ENCODE measurements around the gene KRTDAP.
A peak's percentile ranks its signal among the peaks of the same experiment; 100 is the strongest.

Gene KRTDAP, protein sequence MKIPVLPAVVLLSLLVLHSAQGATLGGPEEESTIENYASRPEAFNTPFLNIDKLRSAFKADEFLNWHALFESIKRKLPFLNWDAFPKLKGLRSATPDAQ

DNA sequence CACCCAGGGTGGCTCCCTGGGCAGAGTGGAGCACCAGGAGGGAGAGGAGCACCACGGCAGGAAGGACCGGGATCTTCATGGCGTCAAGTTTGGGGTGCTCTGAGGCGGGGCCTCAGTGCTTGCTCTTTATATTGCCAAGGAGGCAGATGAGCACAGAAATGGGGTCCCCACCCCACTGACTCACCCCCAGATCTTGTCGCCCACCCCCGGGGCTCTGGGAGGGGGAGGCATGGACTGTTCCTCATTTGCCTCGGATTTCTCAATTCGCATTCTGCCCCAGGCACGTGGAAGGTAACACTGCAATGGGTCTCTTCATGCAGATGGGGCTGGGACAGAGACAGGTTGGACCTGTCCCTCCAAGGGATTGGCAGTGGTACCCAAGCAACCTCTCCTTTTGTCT, at the start of gene KRTDAP:
Gene KRTDAP (minus strand): TSS at position 101 of the 400 bp plus-strand sequence. CDS start 22 bp downstream, at position 79.
- DNase-seq = no peak

DNA sequence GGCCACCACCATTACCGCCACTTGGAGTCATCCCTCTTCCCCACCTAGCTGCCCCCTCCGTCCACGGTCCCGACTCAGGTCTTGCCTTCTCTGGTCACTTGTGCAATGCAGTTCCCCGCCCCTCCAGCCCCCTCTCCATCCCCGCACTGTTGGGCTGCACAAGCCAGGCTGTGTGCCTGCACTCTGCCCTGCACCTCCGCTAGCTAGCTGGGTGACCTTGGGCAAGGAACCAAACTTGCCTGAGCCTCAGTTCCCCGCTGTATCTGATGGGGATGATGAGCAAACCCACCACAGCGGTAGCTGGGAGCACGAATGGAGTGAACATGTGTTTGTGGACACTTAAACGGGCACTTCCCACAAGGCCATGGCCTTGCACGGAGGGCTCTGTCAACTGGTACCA, 49.6 kb upstream of the KRTDAP start:
- DNase-seq = no peak

DNA sequence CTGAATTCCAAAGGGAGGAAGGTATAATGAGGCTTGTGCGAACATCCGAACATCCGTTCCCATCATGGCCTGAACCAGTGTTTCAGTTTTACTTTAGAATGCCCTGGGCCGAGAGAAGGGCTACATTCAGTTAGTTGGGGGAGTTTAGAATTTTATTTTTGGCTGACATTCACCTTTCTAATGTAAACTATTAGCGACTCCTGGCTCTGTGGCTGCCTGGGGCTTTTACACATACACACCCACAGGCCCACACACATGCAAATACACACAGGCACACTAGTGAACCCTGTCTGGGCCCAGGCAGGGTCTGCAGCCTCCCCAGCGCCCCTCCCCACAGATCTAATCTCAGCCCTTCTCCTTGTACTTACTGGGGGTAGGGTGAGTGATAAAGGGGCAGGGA, 49.0 kb upstream of the KRTDAP start:
- no peak for DNase-seq

DNA sequence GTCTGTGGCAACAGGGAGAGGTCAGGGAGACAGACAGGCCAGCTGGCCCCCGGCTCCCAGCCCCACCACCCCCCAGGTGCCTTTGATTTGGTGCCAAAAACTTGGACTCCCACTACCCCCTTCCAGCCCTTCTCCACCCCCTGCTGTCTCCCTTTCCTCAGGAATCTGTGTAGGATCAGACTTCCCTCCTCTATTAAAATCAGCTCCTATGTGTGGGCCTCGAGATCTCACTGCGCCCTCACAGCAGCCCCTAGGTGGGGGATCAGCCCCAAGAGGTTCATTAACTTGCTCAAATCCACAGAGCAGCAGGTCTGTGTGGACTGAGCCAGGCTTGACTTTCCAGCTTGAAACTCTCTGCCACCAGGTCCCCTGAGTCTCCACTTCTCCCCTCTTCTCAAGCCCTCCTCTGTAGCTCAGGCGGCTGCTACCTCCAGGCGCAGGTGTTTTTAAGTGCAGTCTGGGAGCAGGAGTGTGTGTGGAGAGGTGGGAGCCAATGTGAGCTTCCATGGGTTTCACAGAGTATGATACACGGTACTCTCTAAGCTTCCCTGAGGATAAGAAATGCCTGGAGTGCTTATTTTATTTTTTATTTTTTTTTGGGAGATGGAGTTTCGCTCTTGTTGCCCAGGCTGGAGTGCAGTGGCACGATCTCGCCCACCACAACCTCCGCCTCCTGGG, 44.7 kb upstream of the KRTDAP start:
- no peak for DNase-seq

DNA sequence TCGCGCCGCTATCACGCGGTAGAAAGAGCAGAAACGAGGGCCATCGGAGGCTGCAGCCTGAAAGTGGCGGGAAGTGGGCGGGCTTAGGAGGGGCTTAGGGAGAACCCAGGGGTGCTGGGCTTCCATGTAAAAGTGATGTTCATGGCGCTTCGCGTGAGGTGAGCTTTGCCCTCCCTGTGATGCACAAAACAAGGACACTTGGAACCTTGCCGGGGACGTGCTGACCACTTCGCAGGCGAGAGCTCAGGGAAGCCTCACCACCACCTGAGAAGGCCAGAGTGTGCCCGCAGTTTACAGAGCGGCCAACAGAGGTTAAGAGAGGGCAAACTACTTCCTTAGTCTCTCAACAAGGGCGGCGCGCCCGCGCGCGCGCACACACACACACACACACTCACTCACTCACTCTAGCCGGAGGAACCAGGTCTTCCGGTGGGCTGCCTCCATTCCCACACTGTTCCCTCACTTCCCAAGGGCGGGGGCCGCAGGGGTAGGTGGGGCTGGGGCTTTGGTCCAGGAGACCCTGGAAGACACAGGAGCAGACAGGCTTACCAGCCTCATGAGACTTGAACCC, 43.6 kb upstream of the KRTDAP start:
- peak; percentile 72 for DNase-seq

DNA sequence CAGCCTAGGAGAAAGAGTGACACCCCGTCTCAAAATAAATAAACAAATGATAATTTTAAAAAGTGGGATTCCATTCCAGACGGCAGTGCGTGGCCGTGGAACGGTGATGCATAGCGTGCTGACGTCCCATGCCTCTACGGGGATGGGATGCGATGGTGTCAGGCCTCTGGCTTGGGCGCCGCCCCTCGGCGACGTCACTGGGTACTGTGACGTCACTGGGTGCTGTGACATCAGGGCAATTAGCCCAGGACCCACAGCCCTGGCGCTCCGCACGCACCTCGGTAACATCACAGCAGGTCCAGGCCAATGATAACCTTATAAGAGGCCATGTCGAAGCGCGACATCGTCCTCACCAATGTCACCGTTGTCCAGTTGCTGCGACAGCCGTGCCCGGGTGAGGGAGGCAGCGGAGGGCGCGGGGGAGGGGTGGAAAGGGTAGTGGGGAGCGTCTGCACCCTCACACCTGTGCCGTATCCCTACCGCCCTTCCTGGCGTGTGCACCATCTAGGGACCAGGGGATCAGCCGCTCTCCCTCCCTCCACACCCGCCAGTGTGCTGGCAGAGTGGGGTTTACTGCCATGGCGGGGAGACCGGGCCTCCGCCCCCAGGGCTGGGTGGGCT, 43.0 kb upstream of the KRTDAP start, which contains the start of gene GAPDHS:
Gene GAPDHS (plus strand): TSS at position 256 of the 621 bp plus-strand sequence. CDS start 72 bp downstream, at position 328.
- no peak for DNase-seq

DNA sequence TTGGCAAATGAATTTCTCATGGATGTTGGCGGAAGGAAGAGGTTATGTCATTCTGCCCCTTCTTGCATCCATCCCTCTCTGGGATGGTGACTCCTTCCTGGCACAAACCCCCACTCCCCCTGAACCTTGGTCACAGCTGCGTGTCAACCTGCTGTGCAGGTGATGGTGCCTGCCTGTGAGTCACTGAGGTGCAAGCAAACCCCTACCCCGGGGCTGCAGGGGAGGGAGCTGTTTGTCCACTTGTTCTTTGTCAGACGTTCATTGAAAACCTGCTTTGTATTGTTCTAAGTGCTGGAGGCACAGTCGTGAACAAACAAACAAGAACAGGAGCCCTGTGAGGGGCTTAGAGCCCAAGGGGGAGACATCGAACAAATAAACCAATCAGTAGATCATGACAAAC, 41.0 kb upstream of the KRTDAP start:
- DNase-seq = no peak

DNA sequence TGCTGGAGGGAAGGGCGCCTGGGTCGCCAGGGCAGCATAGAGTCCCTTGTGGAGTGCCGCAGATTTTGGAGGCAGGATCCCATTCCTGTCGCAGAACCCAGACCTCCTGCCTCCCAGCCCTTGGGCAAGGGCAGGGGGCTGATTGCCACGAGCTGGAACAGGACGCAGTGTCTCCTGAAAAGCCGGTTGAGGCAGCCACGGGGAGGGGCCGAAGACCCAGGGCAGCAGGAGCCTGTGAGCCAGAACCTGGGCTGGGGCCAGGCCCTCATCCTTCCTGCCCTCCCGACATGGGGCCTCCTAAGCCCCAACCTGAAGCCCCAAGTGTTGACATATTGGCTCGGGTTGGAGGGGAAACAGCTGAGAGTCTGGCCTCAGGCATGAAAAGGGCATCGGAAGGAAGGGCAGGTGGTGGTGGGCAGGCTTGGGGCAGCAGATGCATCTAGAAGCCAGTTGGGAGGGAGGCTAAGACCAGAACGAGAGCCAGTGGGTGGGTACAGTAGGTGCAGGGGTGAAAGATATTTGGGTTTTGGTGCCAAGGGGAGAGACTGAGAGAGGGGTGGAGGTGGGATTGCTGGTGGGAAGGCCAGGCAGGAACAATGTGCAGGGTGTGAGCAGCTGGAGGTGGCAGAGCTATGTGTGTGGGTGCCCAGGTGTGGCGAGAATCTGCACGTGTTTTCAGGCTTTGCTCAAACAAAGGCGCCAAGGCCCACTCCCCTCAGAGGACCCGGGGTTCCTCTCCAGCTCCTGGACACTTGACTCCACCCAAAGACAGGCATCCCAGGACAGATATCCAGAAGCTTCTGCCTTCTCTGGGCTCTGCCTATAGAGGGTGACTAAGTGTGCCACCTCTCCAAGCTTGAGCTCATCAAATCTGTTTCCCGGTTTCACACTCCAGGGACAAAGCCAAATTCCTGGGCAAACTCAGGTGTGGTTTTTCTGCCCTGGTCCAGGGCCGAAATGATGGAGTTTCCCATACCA, 39.3 kb upstream of the KRTDAP start:
- DNase-seq = no peak

DNA sequence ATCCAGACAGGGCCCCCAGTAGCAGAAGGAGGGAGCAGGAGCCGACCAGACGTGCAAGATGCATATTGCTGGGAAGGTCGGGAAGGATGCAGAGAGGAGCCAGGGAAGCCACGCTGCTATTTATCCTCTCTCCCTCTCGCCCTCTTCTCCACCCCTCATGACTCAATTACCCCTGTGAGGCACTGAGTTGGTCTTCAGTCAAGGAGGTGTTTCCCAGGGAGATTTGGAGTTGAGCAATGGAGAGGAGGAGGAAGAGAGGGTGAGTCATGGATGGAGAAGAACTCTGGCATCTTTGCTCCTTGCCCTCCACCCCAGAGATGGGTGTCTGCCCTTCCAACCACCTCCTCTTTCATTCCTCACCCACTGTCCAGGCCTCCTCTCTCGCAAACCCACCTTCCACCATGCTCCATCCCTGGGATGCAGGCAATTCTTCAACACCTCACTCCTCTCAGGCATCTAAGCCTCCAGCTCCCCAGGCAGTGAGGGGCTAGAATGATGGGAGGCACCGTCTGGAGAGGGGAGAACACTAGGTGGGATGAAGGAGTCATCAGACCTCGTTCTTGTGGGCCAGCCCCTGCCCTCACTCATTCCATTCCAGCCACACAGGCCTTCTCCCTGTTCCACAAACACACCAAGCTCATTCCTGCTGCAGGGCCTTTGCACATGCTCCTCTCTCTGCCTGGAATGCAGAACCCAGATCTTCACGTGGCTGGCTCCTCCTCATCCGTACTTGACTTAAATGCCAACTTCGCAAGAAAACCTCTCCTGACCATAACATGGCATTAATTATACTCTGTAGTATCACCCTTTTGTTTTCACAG, 38.2 kb upstream of the KRTDAP start, which contains the start of gene SBSN:
Gene SBSN (minus strand): TSS at position 94 of the 821 bp plus-strand sequence. CDS start 30 bp downstream, at position 64.
- DNase-seq = no peak

DNA sequence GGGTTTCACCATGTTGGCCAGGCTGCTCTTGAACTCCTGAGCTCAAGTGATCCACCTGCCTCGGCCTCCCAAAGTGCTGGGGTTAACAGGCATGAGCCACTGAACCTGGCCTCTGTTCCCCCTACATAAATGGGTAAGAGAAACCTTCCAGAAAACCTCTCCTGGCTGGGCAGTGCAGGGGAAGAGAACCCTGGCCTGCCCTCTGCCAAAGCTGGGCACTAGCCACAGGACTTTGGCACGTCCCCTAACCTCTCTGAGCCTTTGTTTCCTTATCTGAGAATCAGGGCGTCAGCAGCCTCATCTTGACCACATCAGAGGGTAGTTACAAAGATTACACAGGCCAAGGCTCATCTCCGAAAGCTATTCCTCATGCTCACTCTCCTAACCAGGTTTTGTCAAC, 35.6 kb upstream of the KRTDAP start:
- DNase-seq = no peak

DNA sequence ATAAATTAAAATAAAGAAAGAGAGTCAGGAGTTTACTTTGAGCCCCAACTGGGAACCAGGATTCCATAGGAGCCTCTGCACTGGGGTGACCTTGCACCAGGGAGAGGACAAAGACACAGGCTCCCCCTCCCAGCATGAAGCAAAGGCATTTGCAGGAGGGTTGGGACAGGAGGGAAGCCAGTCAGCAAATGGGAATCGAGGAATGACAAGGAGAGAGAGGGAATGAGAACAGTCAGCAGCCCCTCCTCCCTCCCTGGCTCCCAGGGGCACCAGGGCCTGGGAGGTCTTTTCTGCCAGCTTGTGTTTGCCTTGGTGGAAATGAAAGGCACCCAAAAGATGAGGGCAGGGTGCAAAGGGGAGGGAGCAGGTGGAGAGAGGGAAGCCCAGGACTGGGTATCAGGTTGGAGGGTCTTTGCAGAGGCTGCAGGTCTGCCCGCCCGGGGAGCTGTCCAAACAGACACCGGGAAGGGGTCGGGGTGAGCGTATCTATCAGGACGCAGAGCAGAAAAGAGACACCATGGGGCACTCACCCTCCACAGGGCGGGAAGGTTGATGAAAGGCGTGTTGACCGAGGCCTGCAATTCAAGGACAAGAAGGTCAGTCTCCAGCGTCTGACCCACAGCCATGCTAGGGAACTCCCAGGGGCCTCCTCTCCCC, 34.0 kb upstream of the KRTDAP start:
- no peak for DNase-seq

DNA sequence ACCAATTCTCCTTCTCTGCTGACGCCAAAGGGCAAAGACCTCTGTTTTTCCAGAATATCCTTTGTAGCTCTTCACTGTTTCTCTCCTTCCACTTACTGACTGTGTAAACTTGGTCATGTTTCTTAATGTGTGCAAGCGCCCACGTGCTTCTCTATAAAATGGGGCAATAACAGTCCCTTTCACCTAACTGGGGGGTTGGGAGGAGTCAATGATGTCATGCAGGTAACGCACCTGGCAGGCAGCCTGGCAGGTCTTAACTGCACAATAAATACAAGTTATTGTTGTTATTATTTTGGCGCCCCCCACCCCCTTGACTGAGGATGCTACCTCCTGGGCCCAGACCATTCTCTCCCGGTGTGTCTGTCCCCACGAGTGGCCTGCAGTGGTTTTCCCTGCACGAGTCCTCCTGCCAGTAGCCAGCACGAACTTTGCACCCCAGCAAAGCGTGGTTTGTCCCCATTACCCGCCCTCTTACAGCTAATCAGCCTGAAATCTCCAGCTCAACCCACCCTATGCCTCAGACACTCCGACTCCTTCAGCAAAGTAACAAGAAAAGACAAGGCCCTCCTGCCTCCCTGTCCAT, 32.6 kb upstream of the KRTDAP start:
- DNase-seq = no peak

DNA sequence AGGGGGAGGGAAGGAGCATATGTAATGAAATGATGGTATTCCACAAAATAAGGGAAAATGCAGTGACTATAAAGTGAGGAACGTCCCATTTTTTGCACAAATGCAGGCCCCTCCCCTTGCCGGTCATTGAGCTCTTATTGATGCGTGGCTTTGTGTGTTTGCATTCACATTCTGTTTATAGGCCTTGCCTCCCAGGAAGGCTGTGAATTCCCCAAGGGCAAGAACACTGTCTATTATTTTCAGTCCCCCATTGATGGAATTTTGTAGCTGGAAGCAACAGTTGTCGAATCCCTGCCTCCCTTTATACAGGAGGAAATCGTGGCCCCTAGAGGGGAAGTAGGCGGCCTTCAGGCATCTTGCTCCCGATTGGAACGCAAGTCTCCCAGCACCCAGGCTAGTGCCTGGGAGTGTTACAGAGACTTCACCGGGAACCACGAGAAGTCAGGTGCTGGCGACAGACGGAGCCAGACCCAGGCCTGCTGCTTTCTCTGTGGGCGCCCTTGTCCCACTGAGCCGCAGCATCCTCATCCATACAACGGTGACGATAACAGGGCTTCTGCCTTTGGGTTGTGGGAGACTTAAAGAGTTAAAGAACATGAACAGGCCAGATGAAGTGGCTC, 31.0 kb upstream of the KRTDAP start:
- DNase-seq = no peak

DNA sequence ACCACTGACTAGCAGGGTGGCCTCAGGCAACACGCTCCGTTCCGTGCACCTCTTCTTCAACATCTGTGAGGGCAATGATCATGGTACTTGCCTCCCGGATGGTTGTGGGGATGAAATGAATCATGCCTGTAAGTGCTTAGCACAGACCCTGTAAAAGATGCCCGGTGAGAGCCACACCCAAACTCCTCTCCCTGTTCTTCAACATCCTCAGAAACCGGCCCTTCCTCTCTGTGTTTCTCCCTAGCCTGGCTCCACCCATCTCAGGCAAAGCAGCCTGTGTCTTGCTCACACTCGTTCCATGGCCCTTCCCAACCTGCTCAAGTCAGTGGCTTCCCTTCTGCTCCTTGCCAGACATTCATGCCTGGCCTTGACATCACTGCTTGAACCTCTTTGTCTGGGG, 29.0 kb upstream of the KRTDAP start:
- DNase-seq = no peak

DNA sequence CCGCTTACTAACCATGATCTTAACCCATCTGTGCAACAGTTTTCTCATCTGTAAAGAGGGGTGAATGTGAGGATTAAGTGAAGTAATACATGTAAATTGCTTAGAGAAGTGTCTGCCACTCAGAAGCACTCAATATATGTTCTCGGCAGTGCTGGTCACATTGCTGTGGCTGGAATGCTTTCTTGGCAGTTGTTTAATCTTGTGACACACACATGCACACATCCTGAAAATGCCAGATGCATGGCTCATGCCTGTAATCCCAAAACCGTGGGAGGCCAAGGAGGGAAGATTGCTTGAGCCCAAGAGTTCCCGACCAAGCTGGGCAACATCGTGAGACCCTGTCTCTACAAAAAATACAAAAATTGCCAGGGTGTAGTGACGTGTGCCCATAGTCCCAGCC, 28.0 kb upstream of the KRTDAP start:
- no peak for DNase-seq

DNA sequence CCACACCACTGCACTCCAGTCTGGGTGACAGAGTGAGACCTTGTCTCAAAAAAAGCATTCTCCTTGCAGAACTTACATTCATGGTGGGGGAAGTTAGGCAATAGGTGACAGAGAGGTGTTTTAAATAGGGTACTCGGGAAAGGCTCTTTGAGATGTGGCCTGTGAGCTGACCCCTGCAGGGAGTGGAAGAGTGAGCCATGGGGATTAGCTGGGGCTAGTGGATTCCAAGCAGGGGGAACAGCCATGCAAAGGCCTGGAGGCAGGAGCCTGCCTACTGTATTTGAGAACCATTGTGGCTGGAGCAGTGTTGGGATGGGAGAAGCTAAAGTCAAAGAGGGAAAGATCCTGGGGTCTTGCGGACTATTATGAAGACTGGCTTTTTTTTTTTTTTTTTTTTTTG, 27.1 kb upstream of the KRTDAP start:
- no peak for DNase-seq

DNA sequence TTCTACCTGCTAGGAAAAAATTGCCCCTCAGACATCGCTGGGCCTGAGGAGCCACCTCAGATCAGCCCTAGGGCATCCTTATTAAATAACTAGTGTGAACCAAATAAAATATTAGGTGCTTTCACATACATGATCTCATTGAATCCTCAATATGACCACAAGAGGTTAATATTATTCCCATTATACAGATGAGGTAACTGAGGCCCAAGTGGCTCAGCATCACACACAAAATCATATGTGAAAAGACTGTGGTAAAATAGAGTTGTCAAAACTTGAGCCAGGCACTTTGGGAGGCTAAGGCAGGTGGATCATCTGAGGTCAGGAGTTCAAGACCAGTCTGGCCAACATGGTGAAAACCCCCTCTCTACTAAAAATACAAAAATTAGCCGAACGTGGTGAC, 26.0 kb upstream of the KRTDAP start:
- DNase-seq = no peak

DNA sequence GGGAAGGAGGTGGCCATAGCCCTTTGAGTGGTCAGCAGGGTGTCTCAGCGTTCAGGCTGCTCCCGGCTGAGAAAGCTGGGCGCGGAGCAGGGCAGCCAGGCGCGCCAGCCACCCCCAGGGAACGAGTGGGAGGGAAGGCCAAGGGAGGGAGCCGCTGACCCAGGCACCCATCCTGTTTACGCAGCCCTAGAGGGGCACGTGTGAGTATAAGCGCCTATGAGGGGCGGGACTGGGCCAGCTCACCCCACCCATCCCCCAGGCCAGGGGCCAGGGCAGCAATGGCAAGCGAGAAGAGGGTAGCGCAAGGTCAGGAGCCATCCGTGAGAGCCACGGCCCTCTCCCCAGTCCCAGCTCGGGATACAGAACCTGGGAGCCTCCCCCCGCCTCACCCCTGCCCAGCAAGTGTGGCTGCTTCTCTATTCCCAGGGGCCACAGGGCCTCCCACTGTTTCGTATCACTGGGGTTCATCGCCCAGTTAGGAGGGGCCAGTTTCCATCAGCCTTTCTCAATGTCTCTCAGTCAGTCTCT, 24.1 kb upstream of the KRTDAP start:
- no peak for DNase-seq

DNA sequence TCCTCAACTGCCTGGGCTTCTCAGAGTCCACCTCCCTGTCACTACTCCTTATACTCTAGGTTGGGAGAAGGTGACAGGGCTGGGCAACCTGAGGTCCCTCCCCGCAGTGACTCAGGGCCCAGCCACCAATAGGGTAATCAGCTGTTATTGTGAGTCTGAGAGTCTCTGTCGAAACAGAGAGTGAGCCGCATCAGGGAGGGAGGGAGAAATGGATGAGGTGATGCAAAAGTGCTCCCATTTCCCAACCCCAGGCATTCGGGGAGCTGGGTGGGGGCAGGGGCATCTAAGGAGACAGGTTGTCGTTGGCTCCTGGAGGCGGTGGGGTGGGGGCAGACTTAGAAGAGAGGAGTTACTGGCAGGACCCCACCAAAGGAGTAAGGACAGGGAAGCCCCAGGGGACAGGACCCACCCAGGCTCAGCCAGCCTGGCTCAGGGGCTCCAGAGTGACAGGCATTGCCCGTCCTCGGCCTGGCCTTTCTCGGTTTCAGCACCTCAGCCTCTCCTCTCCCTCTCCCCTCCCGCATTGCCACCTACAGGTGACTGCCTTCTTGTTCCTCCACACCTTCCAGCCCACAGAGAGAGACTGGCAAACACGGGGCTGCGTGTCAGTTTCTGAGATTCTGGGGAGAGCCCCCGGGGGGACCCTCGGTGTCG, 23.5 kb upstream of the KRTDAP start, which contains the start of gene DMKN:
Gene DMKN (minus strand): TSS at position 22 of the 654 bp plus-strand sequence. CDS start 174 bp downstream, outside the sequence.
- no peak for DNase-seq
